GM19395 (cell line): ENCODE measurements around the gene MOXD1.

Experiments used
- ATAC-seq: cut with Tn5 transposase; IDR thresholded peaks from one replicate; pipeline ENCODE4 v1.9.1; 2021; ENCODE audit warnings: mild to moderate bottlenecking, moderate library complexity; ENCODE audit not compliant: unreplicated experiment

MOXD1 gene

GRCh38 chr6:132246632-132247270 is 154.5 kb downstream of the MOXD1 start:
- no peak for ATAC-seq

- ATAC-seq, result no peak
These were observed 155.1 kb downstream of the MOXD1 start for GRCh38 chr6:132246120-132246617.
